Retinal pigment epithelial cell (primary cell): ENCODE results near the gene STRAP.

Experiments
- DNase-seq: peaks from one replicate; pipeline ENCODE4 v3.0.0-alpha.2; 2010; ENCODE audit warnings: low read depth
- H3K4me3 ChIP-seq: 2 replicates; pipeline ENCODE4 v1.5.1; 2011; ENCODE audit warnings: mild to moderate bottlenecking, low read length, control low read depth, moderate library complexity
- TF ChIP-seq, protein P1 (sequence below): conservative IDR thresholded peaks from 2 replicates; pipeline ENCODE4 v1.5.1; 2011; ENCODE audit warnings: low read depth, low read length, control low read depth, inconsistent platforms

STRAP gene, protein sequence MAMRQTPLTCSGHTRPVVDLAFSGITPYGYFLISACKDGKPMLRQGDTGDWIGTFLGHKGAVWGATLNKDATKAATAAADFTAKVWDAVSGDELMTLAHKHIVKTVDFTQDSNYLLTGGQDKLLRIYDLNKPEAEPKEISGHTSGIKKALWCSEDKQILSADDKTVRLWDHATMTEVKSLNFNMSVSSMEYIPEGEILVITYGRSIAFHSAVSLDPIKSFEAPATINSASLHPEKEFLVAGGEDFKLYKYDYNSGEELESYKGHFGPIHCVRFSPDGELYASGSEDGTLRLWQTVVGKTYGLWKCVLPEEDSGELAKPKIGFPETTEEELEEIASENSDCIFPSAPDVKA

GRCh38 chr12:15882118-15882971 is at the start of gene STRAP:
TSS of gene STRAP (plus strand) at chr12:15882387. CDS start at chr12:15882708, 321 bp downstream.
- peak; percentile 90 for DNase-seq
- peak within 1 kb of the TSS; percentile 96 for H3K4me3 ChIP-seq
- TF ChIP-seq, protein P1, sequence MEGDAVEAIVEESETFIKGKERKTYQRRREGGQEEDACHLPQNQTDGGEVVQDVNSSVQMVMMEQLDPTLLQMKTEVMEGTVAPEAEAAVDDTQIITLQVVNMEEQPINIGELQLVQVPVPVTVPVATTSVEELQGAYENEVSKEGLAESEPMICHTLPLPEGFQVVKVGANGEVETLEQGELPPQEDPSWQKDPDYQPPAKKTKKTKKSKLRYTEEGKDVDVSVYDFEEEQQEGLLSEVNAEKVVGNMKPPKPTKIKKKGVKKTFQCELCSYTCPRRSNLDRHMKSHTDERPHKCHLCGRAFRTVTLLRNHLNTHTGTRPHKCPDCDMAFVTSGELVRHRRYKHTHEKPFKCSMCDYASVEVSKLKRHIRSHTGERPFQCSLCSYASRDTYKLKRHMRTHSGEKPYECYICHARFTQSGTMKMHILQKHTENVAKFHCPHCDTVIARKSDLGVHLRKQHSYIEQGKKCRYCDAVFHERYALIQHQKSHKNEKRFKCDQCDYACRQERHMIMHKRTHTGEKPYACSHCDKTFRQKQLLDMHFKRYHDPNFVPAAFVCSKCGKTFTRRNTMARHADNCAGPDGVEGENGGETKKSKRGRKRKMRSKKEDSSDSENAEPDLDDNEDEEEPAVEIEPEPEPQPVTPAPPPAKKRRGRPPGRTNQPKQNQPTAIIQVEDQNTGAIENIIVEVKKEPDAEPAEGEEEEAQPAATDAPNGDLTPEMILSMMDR, result no peak

- no peak for DNase-seq
- no peak overlapping the region for H3K4me3 ChIP-seq
- TF ChIP-seq, protein P1, result no peak
Observed at GRCh38 chr12:15834575-15834974, 47.6 kb upstream of the STRAP start.

DNA sequence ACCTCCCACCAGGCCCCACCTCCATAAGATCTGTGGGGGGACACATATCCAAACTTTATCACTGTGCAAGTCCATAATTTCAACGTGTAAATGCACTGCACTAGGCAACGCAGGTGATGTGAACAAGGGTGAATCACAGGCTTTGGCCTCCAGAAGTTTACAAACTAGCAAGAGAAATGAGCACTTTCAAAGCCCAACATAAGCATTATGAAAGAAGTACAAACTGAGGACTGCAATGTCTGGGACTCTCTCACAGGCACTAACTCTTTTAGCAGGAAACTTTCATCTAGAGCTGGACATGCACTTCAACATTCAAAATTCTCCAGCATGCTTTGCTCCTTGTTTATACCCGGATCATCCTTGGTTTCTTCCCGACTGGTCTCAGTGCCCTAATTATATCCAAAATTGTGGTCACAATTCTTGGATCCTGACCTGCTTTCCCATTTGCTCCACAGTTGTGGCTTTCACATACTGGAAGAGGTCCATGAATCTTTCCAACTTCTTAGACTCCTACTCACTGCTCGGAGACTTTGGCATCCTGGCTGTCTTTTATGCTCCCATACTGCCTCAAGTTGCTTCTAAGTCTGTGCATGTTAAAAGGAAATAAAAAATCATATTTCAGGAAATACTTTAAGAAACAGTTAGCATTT is 44.9 kb upstream of the STRAP start:
- TF ChIP-seq, protein P1, result no peak
- no peak overlapping the region for H3K4me3 ChIP-seq
- DNase-seq, result no peak

GRCh38 chr12:15839041-15839440 is 43.1 kb upstream of the STRAP start:
- H3K4me3 ChIP-seq, result no peak overlapping the region
- DNase-seq, result no peak
- TF ChIP-seq, protein P1, result no peak

GRCh38 chr12:15839682-15840081 is 42.5 kb upstream of the STRAP start:
- no peak for DNase-seq
- TF ChIP-seq, protein P1, result no peak
- no peak overlapping the region for H3K4me3 ChIP-seq

DNA sequence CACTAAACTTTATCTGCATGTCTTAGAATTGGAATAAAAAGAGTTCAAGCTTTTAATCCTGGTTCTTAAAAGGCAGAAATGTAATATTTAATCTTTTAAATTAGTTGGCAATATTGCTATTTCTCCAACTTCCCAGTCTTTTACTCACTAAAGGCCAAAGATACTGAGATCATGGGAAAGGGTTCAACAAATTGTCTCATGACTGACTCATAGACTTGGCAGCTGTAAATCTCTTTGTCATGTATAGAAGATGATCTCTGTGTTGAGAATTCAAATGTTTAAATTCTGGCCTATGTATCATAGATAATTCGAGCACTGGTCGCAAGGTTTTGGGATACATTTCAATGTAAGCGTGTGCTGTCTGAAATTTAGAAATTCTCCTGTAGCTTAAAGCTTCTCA is 40.1 kb upstream of the STRAP start:
- TF ChIP-seq, protein P1, result no peak
- no peak overlapping the region for H3K4me3 ChIP-seq
- DNase-seq, result no peak
